Vagina (tissue), 2 donors: Measurements from ENCODE around the gene CEP290. TPM values are rescaled to one million over a fixed set of nuclear protein-coding genes. Genes with fewer than 3 reads are reported as not detected.
A peak's percentile ranks its signal among the peaks of the same experiment; 100 is the strongest.

Experiments
- DNase-seq, 2 donors: peaks; one replicate each; pipeline ENCODE4 v3.0.0-alpha.2; 2017; ENCODE audit errors: extremely low spot score in 2 of 2
- H3K27ac ChIP-seq: fragments of 200-600 bp; sonication (generic); one replicate; pipeline ENCODE4 v1.5.1; 2019
- H3K27me3 ChIP-seq: fragments of 200-600 bp; sonication (generic); one replicate; pipeline ENCODE4 v1.5.1; 2019
- H3K36me3 ChIP-seq, 2 donors: fragments of 200-600 bp; sonication (generic); one replicate each; pipeline ENCODE4 v1.5.1; 2017 to 2019
- H3K4me1 ChIP-seq: fragments of 200-600 bp; sonication (generic); one replicate; pipeline ENCODE4 v1.5.1; 2019
- H3K4me3 ChIP-seq, 2 donors: fragments of 200-600 bp; sonication (generic); 1 replicate in 1 of 2; 2 replicates in 1 of 2; pipeline ENCODE4 v1.5.1; 2016 to 2019
- H3K9me3 ChIP-seq: fragments of 200-600 bp; sonication (generic); one replicate; pipeline ENCODE4 v1.5.1; 2019
- POLR2A ChIP-seq, 2 donors: fragments of 450-650 bp; IDR thresholded peaks; one replicate each; pipeline ENCODE4 v1.6.1; 2017; ENCODE audit warnings: antibody characterized with exemption in 2 of 2, mild to moderate bottlenecking in 2 of 2, moderate library complexity in 2 of 2
- POLR2AphosphoS5 ChIP-seq, 2 donors: sonication (generic); formaldehyde crosslinking; IDR thresholded peaks; one replicate each; pipeline ENCODE4 v1.9.0; 2017; ENCODE audit warnings: antibody characterized with exemption in 2 of 2, mild to moderate bottlenecking in 2 of 2, low read depth in 1 of 2; ENCODE audit not compliant: insufficient read depth in 1 of 2
- intact Hi-C: fragments of 100-400 bp; cut with DNase I; formaldehyde crosslinking; loops from one replicate; pipeline ENCODE4 v1.15.1; 2023
- total RNA-seq: library from RNA; depleted of rRNA; stranded (reverse); fragments of >200 nt; gene quantifications from one replicate; pipeline ENCODE4 v1.2.3, GENCODE V29; 2016
- TF ChIP-seq, protein P1 (sequence below), 3 experiments: fragments of 450-650 bp in 2 of 3; fragments of 200-600 bp in 1 of 3; sonication (generic) in 1 of 3; IDR thresholded peaks; one replicate each; pipeline ENCODE4 v1.5.1; 2017 to 2019; ENCODE audit warnings: antibody characterized with exemption in 3 of 3, mild to moderate bottlenecking in 2 of 3, moderate library complexity in 2 of 3

Gene CEP290
- total RNA-seq, 1 donor from 2014 or later: 16.2 TPM

DNA sequence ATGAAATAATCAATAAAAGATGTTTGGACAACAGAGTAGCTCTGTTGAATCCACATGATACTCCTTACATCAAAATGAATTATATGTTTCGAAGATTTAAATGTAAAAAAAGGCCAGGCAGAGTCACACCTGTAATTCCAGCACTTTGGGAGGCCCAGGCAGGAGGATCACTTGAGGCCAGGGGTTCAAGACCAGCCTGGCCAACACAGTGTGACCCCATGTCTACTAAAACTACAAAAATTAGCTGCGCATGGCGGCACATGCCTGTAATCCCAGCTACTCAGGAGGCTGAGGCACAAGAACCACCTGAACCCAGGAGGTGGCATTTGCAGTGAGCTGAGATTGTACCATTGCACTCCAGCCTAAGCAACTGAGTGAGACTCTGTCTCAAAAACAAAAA, 14.8 kb downstream of the CEP290 start:
- no peaks in the 10 kb centered on the region for H3K9me3 ChIP-seq
- TF ChIP-seq POLR2A (IDR thresholded peaks at IDR 0.05): no peak
- TF ChIP-seq, protein P1, sequence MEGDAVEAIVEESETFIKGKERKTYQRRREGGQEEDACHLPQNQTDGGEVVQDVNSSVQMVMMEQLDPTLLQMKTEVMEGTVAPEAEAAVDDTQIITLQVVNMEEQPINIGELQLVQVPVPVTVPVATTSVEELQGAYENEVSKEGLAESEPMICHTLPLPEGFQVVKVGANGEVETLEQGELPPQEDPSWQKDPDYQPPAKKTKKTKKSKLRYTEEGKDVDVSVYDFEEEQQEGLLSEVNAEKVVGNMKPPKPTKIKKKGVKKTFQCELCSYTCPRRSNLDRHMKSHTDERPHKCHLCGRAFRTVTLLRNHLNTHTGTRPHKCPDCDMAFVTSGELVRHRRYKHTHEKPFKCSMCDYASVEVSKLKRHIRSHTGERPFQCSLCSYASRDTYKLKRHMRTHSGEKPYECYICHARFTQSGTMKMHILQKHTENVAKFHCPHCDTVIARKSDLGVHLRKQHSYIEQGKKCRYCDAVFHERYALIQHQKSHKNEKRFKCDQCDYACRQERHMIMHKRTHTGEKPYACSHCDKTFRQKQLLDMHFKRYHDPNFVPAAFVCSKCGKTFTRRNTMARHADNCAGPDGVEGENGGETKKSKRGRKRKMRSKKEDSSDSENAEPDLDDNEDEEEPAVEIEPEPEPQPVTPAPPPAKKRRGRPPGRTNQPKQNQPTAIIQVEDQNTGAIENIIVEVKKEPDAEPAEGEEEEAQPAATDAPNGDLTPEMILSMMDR (IDR thresholded peaks at IDR 0.05): no peak
- TF ChIP-seq POLR2AphosphoS5 (IDR thresholded peaks at IDR 0.05; ENCODE audit: insufficient read depth in 1 of 2, low read depth in 1 of 2): no peak
- intact Hi-C loops: no loop called here
- H3K27ac ChIP-seq: no peak overlapping the region
- no peak overlapping the region for H3K4me3 ChIP-seq
- H3K36me3 ChIP-seq: peaks cover 0 to 23% of the 10 kb centered on the region in 2 donors
- no peaks in the 10 kb centered on the region for H3K4me1 ChIP-seq
- DNase-seq: no peak
- H3K27me3 ChIP-seq: no peaks in the 10 kb centered on the region

DNA sequence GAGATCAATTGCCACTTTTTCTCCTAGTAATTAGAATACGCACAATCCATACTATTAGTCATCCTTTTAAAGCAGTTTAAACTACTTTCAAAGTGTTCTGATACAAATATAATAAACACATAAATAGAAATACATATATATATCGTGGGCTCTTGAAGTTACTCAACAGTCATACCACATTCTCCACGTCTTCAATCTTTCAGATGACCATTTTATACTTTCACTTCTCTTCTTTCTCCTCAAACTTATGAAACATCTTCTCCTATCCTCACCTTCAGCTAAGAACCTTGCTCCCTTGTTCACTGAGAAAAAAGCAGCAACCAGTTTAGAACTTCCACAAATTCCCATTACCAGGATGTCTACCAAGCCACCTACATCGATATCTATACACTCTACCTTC, 19.2 kb downstream of the CEP290 start:
- intact Hi-C loops: no loop called here
- peaks cover 0 to 11% of the 10 kb centered on the region in 2 donors for H3K36me3 ChIP-seq
- H3K9me3 ChIP-seq: no peaks in the 10 kb centered on the region
- no peak for DNase-seq
- TF ChIP-seq, protein P1 (IDR thresholded peaks at IDR 0.05): no peak
- TF ChIP-seq POLR2AphosphoS5 (IDR thresholded peaks at IDR 0.05; ENCODE audit: insufficient read depth in 1 of 2, low read depth in 1 of 2): no peak
- no peak for TF ChIP-seq POLR2A (IDR thresholded peaks at IDR 0.05)
- H3K27ac ChIP-seq: no peak overlapping the region
- H3K4me1 ChIP-seq: no peaks in the 10 kb centered on the region
- no peak overlapping the region for H3K4me3 ChIP-seq
- no peaks in the 10 kb centered on the region for H3K27me3 ChIP-seq

- TF ChIP-seq POLR2AphosphoS5 (IDR thresholded peaks at IDR 0.05; ENCODE audit: insufficient read depth in 1 of 2, low read depth in 1 of 2) (no peak), POLR2A (IDR thresholded peaks at IDR 0.05) (no peak)
- TF ChIP-seq, protein P1 (IDR thresholded peaks at IDR 0.05): no peak
- peaks cover 0 to 11% of the 10 kb centered on the region in 2 donors for H3K36me3 ChIP-seq
- DNase-seq: no peak
- H3K27me3 ChIP-seq: no peaks in the 10 kb centered on the region
- H3K4me1 ChIP-seq: no peaks in the 10 kb centered on the region
- H3K4me3 ChIP-seq: no peak overlapping the region
- intact Hi-C loops: no loop called here
- H3K27ac ChIP-seq: no peak overlapping the region
- no peaks in the 10 kb centered on the region for H3K9me3 ChIP-seq
These were observed 28.0 kb downstream of the CEP290 start for GRCh38 chr12:88113871-88114270.

GRCh38 chr12:88111074-88111652, 30.7 kb downstream of the CEP290 start:
- DNase-seq: no peak
- Histone ChIP-seq H3K4me3 (peak overlapping the region in 1 of 2 donors; percentile 25), H3K36me3 (peaks cover 0 to 8% of the 10 kb centered on the region in 2 donors), H3K9me3 (no peaks in the 10 kb centered on the region), H3K27ac (no peak overlapping the region), H3K27me3 (no peaks in the 10 kb centered on the region), H3K4me1 (no peaks in the 10 kb centered on the region)
- TF ChIP-seq POLR2A (IDR thresholded peaks at IDR 0.05): no peak
- TF ChIP-seq, protein P1 (IDR thresholded peaks at IDR 0.05): peak in 2 of 3 experiments; percentile 13 to 24
- no peak for TF ChIP-seq POLR2AphosphoS5 (IDR thresholded peaks at IDR 0.05; ENCODE audit: insufficient read depth in 1 of 2, low read depth in 1 of 2)
- intact Hi-C loops: no loop called here

DNA sequence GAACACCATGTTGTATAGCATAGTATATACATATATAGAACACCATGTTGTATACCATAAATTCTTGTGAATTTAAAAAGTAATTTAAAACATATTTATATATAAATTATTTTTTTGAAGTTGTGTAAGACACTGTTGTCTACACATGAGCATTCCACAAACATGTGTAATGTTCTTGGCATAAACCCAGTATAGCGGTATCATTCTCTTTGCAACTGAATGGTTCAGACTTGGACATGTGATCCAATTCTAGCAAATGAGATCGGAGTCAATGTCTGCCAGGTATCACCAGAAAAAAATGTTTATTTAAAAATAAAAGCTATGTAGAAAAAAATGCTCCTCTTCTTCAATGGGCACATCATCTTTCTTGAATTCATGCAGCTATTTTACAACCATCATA, 33.9 kb downstream of the CEP290 start:
- Histone ChIP-seq H3K4me3 (no peak overlapping the region), H3K9me3 (no peaks in the 10 kb centered on the region), H3K36me3 (peaks cover 0 to 9% of the 10 kb centered on the region in 2 donors), H3K4me1 (no peaks in the 10 kb centered on the region), H3K27me3 (no peaks in the 10 kb centered on the region), H3K27ac (no peak overlapping the region)
- intact Hi-C loops: no loop called here
- DNase-seq: no peak
- TF ChIP-seq POLR2AphosphoS5 (IDR thresholded peaks at IDR 0.05; ENCODE audit: insufficient read depth in 1 of 2, low read depth in 1 of 2) (no peak), POLR2A (IDR thresholded peaks at IDR 0.05) (no peak)
- TF ChIP-seq, protein P1 (IDR thresholded peaks at IDR 0.05): no peak
